Right lobe of liver (tissue), 4 donors: ENCODE measurements around the gene INPP5A.

Experiments used
- POLR2A ChIP-seq: fragments of 450-650 bp; IDR thresholded peaks from one replicate; pipeline ENCODE4 v1.6.1; 2017; ENCODE audit warnings: antibody characterized with exemption, mild to moderate bottlenecking
- TF ChIP-seq, protein P1 (sequence below), 4 donors: fragments of 200-600 bp in 3 of 4; fragments of 450-650 bp in 1 of 4; IDR thresholded peaks; one replicate each; pipeline versions ENCODE4 v1.5.1 to v1.8.0; 2016 to 2022; ENCODE audit warnings: antibody characterized with exemption in 4 of 4, mild to moderate bottlenecking in 2 of 4
- donor health status: DM: no; HTN: no; CAD: no.
- donor health status: DM: no; HTN: no; CAD: no.
- donor health status: DM: no; HTN: yes; CAD: no.

DNA sequence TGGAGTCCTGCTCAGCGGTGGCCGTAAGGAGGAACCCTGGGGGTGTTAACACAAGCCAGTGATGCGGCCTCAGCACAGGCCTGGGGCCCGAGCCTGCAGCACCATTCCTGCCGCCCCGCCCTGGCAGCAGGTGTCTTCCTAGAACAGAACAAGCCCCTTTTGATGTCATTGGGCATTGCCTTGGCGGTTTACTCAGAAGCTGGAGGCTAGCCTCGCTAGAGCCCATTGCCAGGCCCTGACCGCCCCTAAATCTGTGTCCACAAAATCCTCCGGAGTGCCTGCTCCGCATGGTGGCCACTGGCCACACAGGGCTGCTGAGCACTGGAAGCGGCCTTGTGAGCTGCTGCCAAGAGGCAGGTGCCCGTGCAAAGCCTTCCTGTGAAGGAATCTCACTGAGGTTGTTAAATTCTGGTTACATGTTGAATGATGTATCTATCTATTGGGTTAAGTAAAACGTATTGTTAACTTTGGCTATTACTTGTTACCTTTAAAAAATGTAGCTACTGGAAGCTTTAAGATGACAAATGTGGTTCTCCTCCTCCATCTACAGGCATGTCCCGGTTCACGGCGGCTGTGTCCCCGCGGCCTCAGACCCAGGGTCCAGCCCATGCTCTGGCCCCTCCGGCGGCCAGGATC is 1.2 kb upstream of the INPP5A start:
- TF ChIP-seq, protein P1, sequence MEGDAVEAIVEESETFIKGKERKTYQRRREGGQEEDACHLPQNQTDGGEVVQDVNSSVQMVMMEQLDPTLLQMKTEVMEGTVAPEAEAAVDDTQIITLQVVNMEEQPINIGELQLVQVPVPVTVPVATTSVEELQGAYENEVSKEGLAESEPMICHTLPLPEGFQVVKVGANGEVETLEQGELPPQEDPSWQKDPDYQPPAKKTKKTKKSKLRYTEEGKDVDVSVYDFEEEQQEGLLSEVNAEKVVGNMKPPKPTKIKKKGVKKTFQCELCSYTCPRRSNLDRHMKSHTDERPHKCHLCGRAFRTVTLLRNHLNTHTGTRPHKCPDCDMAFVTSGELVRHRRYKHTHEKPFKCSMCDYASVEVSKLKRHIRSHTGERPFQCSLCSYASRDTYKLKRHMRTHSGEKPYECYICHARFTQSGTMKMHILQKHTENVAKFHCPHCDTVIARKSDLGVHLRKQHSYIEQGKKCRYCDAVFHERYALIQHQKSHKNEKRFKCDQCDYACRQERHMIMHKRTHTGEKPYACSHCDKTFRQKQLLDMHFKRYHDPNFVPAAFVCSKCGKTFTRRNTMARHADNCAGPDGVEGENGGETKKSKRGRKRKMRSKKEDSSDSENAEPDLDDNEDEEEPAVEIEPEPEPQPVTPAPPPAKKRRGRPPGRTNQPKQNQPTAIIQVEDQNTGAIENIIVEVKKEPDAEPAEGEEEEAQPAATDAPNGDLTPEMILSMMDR (IDR thresholded peaks at IDR 0.05): no peak
- TF ChIP-seq POLR2A: no peak
